Measurements from ENCODE around the gene CDK14.

Gene CDK14

DNA sequence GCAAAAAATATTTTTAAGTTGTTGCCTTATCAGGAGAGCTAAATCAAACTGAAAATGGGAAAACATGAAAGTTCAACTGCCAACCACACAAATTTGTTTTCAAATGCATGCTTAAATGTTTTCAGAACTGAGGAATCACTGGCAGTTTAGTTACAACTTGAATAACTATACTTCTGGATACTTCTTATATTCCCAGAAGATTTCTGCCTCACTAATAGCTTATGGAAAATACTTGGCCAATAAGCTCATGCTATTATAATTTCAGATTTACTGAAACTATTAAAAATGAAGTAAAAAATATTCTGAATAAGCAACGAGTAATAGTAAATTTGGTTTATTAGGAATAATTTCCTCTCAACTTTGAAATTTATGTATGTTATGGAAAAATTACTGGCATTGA, 222.2 kb downstream of the CDK14 start:
- Histone ChIP-seq H3K27me3 (ENCODE audit: insufficient read depth, low read depth, severe bottlenecking) (no peaks in the 10 kb centered on the region), H3K9me3 (ENCODE audit: severe bottlenecking) (no peaks in the 10 kb centered on the region), H3K27ac (peak overlapping the region; percentile 20; the same call in 1 of the 2 replicates), H3K4me3 (ENCODE audit: low read depth, low read length) (no peak overlapping the region), H3K36me3 (no peaks in the 10 kb centered on the region)
- TF ChIP-seq, protein P1, sequence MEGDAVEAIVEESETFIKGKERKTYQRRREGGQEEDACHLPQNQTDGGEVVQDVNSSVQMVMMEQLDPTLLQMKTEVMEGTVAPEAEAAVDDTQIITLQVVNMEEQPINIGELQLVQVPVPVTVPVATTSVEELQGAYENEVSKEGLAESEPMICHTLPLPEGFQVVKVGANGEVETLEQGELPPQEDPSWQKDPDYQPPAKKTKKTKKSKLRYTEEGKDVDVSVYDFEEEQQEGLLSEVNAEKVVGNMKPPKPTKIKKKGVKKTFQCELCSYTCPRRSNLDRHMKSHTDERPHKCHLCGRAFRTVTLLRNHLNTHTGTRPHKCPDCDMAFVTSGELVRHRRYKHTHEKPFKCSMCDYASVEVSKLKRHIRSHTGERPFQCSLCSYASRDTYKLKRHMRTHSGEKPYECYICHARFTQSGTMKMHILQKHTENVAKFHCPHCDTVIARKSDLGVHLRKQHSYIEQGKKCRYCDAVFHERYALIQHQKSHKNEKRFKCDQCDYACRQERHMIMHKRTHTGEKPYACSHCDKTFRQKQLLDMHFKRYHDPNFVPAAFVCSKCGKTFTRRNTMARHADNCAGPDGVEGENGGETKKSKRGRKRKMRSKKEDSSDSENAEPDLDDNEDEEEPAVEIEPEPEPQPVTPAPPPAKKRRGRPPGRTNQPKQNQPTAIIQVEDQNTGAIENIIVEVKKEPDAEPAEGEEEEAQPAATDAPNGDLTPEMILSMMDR (IDR thresholded peaks at IDR 0.05; ENCODE audit: low read depth, low read length): no peak
- no peak for DNase-seq

DNA sequence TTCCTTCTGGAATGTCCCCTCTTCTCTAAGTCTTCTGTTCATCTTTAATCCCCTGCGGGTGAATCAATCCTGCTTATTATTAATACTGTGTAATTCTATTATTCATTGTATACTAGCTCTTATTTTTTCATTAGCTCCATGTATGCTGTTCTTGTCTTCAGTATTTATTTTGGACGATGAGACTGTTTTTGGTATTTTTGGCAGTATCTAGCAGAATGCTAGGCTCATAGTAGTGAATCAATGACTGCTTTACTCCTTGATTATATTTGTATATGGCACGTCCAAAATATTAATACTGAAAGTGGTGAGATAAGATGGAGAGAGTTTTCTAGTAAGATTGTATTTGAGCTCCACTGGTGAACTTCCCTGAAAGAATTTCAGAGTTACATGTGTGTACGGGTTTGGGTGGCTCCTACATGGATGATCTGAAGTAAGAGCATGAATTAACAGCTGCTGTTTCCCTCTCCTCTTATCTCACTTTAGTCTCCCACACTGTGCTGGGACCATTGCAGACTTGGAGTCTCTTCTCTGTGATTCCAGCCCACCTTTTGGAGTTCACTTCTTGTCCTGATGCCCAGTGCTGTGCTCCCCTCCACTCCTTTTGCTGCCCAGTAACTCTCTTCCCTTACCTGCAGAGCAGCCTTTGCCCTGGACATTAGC, 226.0 kb downstream of the CDK14 start:
- DNase-seq: no peak
- Histone ChIP-seq H3K27ac (no peak overlapping the region), H3K27me3 (ENCODE audit: insufficient read depth, low read depth, severe bottlenecking) (no peaks in the 10 kb centered on the region), H3K36me3 (no peaks in the 10 kb centered on the region), H3K9me3 (ENCODE audit: severe bottlenecking) (no peaks in the 10 kb centered on the region), H3K4me3 (ENCODE audit: low read depth, low read length) (no peak overlapping the region)
- TF ChIP-seq, protein P1 (IDR thresholded peaks at IDR 0.05; ENCODE audit: low read depth, low read length): no peak

DNA sequence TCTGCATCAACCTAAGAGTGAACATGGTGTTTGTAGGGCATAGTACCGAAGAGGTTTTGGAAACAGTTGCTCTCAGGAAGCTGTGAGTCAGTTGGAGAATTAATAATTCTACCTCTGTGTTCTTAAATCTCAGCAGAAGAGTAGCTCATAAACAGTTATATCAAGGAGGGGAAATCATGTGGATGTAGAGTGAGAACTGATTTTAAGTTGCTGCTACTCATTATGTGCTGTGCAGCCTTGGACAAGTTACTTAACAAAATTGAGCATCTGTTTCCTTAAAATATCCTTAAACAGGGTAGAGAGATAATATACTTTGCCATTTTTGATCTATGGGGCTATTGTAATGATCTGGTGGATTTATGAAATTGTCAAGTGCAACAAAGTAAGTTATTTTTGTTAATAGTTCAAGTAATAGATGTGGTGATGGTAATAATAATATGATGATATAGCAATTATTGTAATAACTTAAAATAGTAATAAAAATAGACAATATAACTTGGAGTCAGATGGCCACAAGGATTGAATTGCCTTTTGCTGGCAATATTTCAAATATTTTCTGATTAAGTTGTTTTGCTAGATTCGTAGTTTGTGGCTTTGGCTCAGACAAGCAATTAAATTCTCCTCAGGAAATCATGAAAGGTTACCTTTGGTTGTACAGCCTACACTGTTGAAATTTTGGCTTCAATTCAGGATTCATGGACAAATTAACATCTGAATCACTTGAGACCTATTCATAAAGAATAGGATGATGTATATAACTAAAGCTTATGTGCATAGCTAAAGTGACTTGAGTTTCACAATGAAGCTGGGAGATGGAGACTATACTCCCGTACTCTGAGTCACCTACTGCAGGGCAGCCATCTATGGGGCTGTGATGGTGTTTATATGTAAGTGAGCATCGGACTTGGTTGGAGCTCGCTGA, 228.5 kb downstream of the CDK14 start:
- H3K27me3 ChIP-seq (ENCODE audit: insufficient read depth, low read depth, severe bottlenecking): no peaks in the 10 kb centered on the region
- no peak for DNase-seq
- TF ChIP-seq, protein P1 (IDR thresholded peaks at IDR 0.05; ENCODE audit: low read depth, low read length): no peak
- no peak overlapping the region for H3K27ac ChIP-seq
- peaks cover 2% of the 10 kb centered on the region for H3K9me3 ChIP-seq (ENCODE audit: severe bottlenecking)
- no peak overlapping the region for H3K4me3 ChIP-seq (ENCODE audit: low read depth, low read length)
- H3K36me3 ChIP-seq: no peaks in the 10 kb centered on the region

DNA sequence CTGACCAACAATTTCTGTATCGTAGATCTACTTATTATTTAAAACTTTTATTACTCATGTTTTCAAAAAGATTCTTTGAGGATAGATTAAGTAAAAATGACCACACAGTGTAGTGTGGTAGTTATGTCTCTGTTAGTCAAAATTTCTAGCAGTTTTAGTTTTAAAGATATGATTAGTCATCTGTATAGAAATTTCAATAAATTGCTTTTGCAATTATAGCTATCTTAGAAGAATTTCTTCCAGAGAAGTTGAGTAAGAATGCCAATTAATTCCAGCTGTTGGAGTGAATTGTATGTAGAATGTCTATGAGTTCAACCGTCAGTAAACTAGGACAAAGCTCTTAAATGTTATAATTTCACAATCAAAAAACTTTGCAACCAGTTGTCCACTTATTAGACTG, 229.7 kb downstream of the CDK14 start:
- H3K27ac ChIP-seq: no peak overlapping the region
- no peak overlapping the region for H3K4me3 ChIP-seq (ENCODE audit: low read depth, low read length)
- peaks cover 10% of the 10 kb centered on the region for H3K9me3 ChIP-seq (ENCODE audit: severe bottlenecking)
- no peaks in the 10 kb centered on the region for H3K27me3 ChIP-seq (ENCODE audit: insufficient read depth, low read depth, severe bottlenecking)
- no peak for DNase-seq
- TF ChIP-seq, protein P1 (IDR thresholded peaks at IDR 0.05; ENCODE audit: low read depth, low read length): no peak
- no peaks in the 10 kb centered on the region for H3K36me3 ChIP-seq

DNA sequence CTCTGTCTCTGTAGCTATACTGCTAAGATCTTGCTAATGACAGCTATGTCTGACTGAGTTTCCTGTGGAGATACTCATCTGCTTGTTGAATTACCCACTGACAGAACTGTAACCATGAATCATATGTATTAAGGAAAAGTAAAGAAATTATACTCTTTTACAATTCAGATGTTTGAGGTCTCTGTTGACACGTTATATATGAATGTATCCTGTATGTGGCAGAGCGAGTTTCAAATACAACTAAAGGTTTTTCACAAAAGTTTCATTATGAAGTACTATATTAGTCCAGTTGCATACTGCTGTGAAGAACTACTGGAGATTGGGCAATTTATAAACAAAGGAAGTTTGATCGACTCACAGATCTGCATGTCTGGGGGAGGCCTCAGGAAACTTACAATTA, 232.5 kb downstream of the CDK14 start:
- no peak overlapping the region for H3K27ac ChIP-seq
- no peaks in the 10 kb centered on the region for H3K36me3 ChIP-seq
- peaks cover 10% of the 10 kb centered on the region for H3K9me3 ChIP-seq (ENCODE audit: severe bottlenecking)
- no peak overlapping the region for H3K4me3 ChIP-seq (ENCODE audit: low read depth, low read length)
- TF ChIP-seq, protein P1 (IDR thresholded peaks at IDR 0.05; ENCODE audit: low read depth, low read length): no peak
- no peak for DNase-seq
- no peaks in the 10 kb centered on the region for H3K27me3 ChIP-seq (ENCODE audit: insufficient read depth, low read depth, severe bottlenecking)
